K562 (cell line): ENCODE measurements around the gene HSD17B12.

Experiments used
- CTCF ChIP-seq, 3 experiments: IDR thresholded peaks in 2 of 3; conservative IDR thresholded peaks in 1 of 3; 2 replicates each; pipeline ENCODE4 v1.5.1; 2011 to 2012; ENCODE audit warnings: low read length in 3 of 3, mild to moderate bottlenecking in 3 of 3, control low read depth in 2 of 3, improper control_type of control experiment in 1 of 3, inconsistent platforms in 1 of 3, low read depth in 1 of 3, mixed read lengths in 1 of 3, moderate library complexity in 1 of 3; ENCODE audit not compliant: insufficient read depth in 2 of 3
- EZH2 ChIP-seq: IDR thresholded peaks from 2 replicates; pipeline ENCODE4 v1.6.1; 2012; ENCODE audit warnings: low read depth, mild to moderate bottlenecking, inconsistent platforms, low read length, borderline replicate concordance
- FIP1L1 ChIP-seq: fragments of 200-400 bp; formaldehyde crosslinking; IDR thresholded peaks from 2 replicates; pipeline ENCODE4 v1.6.1; 2018; ENCODE audit warnings: mild to moderate bottlenecking, low read depth, low read length; ENCODE audit not compliant: poor library complexity, severe bottlenecking
- POLR2A ChIP-seq: fragments of 450-650 bp; conservative IDR thresholded peaks from 2 replicates; pipeline ENCODE4 v1.6.1; 2016
- TBL1XR1 ChIP-seq, 2 experiments: IDR thresholded peaks; 2 replicates each; pipeline ENCODE4 v1.6.1; 2012; ENCODE audit warnings: improper control_type of control experiment in 2 of 2, low read length in 2 of 2, mild to moderate bottlenecking in 1 of 2
- TCF7 ChIP-seq: sonication (generic); IDR thresholded peaks from 2 replicates; pipeline ENCODE4 v1.6.1; 2016; ENCODE audit warnings: antibody characterized with exemption, borderline replicate concordance
- TCF7L2 ChIP-seq: fragments of 150-350 bp; IDR thresholded peaks from 2 replicates; pipeline ENCODE4 v1.6.1; 2016; ENCODE audit warnings: low read depth, mild to moderate bottlenecking, low read length, moderate library complexity
- TF ChIP-seq, protein P1 (sequence below): sonication (generic); formaldehyde crosslinking; IDR thresholded peaks from 2 replicates; pipeline ENCODE4 v1.8.0; 2023; ENCODE audit warnings: mild to moderate bottlenecking, missing genetic modification reagents

DNA sequence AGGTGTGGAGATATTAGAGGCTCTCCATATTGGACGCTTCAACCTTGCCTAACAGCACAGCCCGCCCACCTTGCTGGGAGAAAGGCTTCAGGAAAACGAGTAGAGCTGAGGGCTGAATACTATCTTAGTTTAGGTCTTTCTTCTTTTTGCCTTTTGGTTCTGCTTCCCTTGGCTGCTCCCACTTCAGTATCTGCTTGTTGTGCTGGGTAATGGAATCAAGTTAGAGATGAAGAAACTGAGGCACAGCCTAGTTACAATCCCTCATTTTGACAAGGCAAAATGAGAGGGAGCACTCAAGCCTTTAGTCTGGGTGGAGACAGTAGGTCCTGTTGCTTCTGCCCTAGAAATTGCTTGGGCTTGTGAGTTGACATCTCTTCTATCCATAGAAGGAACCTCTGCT, 41.3 kb upstream of the HSD17B12 start:
- TF ChIP-seq, protein P1, sequence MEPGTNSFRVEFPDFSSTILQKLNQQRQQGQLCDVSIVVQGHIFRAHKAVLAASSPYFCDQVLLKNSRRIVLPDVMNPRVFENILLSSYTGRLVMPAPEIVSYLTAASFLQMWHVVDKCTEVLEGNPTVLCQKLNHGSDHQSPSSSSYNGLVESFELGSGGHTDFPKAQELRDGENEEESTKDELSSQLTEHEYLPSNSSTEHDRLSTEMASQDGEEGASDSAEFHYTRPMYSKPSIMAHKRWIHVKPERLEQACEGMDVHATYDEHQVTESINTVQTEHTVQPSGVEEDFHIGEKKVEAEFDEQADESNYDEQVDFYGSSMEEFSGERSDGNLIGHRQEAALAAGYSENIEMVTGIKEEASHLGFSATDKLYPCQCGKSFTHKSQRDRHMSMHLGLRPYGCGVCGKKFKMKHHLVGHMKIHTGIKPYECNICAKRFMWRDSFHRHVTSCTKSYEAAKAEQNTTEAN, result no peak
- TF ChIP-seq TCF7L2, result no peak
- TF ChIP-seq FIP1L1, result no peak
- TF ChIP-seq EZH2, result no peak
- TF ChIP-seq TCF7, result no peak
- no peak for TF ChIP-seq TBL1XR1 (IDR thresholded peaks at IDR 0.05; ENCODE audit: low read length in 2 of 2)
- no peak for TF ChIP-seq CTCF (IDR thresholded peaks at IDR 0.05 in 2 of 3, conservative IDR thresholded peaks at IDR 0.05 in 1 of 3; ENCODE audit: insufficient read depth in 2 of 3, low read depth in 1 of 3, low read length in 3 of 3)
- no peak for TF ChIP-seq POLR2A
